HL-60/S4 (cell line): ENCODE measurements around the gene ANO9.
"Not testable (repeated sequence)": the region's sequence is repeated elsewhere in the genome, so short reads cannot be mapped to it uniquely, and the experiment has no call there.

ENCODE experiments used
- in situ Hi-C: fragments of 300-500 bp; cut with MboI; formaldehyde crosslinking; loops from 2 replicates; pipeline ENCODE4 v1.14.3; 2022; ENCODE audit warnings: low sequenced_read_pairs

The ANO9 gene

GRCh38 chr11:389369-389768, 52.4 kb downstream of the ANO9 start:
- in situ Hi-C loops: not testable (repeated sequence)

- in situ Hi-C loops: no loop called here
These were observed 54.5 kb downstream of the ANO9 start for GRCh38 chr11:387193-387793.

- in situ Hi-C loops: no loop called here
These were observed 55.3 kb downstream of the ANO9 start for GRCh38 chr11:386483-386882.

GRCh38 chr11:385594-386351, 56.0 kb downstream of the ANO9 start:
- in situ Hi-C loops: no loop called here

- in situ Hi-C loops: no loop called here
These were observed 57.3 kb downstream of the ANO9 start for GRCh38 chr11:384511-384910.

- in situ Hi-C loops: no loop called here
These were observed 58.4 kb downstream of the ANO9 start for GRCh38 chr11:383431-383830.

GRCh38 chr11:382081-382629, 59.7 kb downstream of the ANO9 start:
- in situ Hi-C loops: no loop called here

- in situ Hi-C loops: no loop called here
These were observed 60.2 kb downstream of the ANO9 start for GRCh38 chr11:381501-382072.

GRCh38 chr11:380996-381395, 60.8 kb downstream of the ANO9 start:
- in situ Hi-C loops: no loop called here

GRCh38 chr11:380491-380890, 61.3 kb downstream of the ANO9 start:
- in situ Hi-C loops: no loop called here

- in situ Hi-C loops: no loop called here
These were observed 61.7 kb downstream of the ANO9 start for GRCh38 chr11:380095-380480.

- in situ Hi-C loops: no loop called here
These were observed 62.4 kb downstream of the ANO9 start for GRCh38 chr11:379205-380094.

GRCh38 chr11:377883-378500, 63.8 kb downstream of the ANO9 start:
- in situ Hi-C loops: no loop called here

- in situ Hi-C loops: no loop called here
These were observed 64.5 kb downstream of the ANO9 start for GRCh38 chr11:377174-377865.

GRCh38 chr11:376531-377173, 65.2 kb downstream of the ANO9 start:
- in situ Hi-C loops: no loop called here

GRCh38 chr11:375065-376025, 66.5 kb downstream of the ANO9 start:
- in situ Hi-C loops: no loop called here

- in situ Hi-C loops: no loop called here
These were observed 67.9 kb downstream of the ANO9 start for GRCh38 chr11:373716-374551.
